HUDEP-2 (cell line): ENCODE data around the gene CLDN7.

Source experiments
- DNase-seq, 76 experiments: peaks; one replicate each; lab custom pipeline; 2025; ENCODE audit not compliant: unreplicated experiment in 76 of 76; lab: John Stamatoyannopoulos, UW

Gene CLDN7

GRCh38 chr17:7289256-7290032 lies 27.2 kb upstream of the CLDN7 start:
- peak in 1 of 76 experiments; percentile 11 for DNase-seq

- no peak for DNase-seq
These were observed 23.4 kb upstream of the CLDN7 start for GRCh38 chr17:7285679-7286078.

GRCh38 chr17:7284911-7285310 lies 22.6 kb upstream of the CLDN7 start:
- DNase-seq: no peak

- no peak for DNase-seq
These were observed 21.4 kb upstream of the CLDN7 start for GRCh38 chr17:7283471-7284216.

- DNase-seq: peak in 62 of 76 experiments; percentile 3 to 86 (median 60)
These were observed 20.6 kb upstream of the CLDN7 start for GRCh38 chr17:7282752-7283321.

- peak in 32 of 76 experiments; percentile 6 to 50 (median 24) for DNase-seq
These were observed 19.9 kb upstream of the CLDN7 start for GRCh38 chr17:7281953-7282751.

GRCh38 chr17:7281074-7281952 lies 19.0 kb upstream of the CLDN7 start, which contains the start of gene SLC2A4:
Gene SLC2A4 (plus strand): TSS chr17:7281718. CDS start chr17:7281935, 217 bp downstream.
- peak in 73 of 76 experiments; percentile 46 to 99 (median 96) for DNase-seq

- DNase-seq: peak in 66 of 76 experiments; percentile 56 to 92 (median 82)
These were observed 18.3 kb upstream of the CLDN7 start for GRCh38 chr17:7280519-7281073.

GRCh38 chr17:7279448-7279847 lies 17.2 kb upstream of the CLDN7 start:
- DNase-seq: no peak

- DNase-seq: no peak
These were observed 4.5 kb upstream of the CLDN7 start for GRCh38 chr17:7266784-7267183.

- DNase-seq: no peak
These were observed 1.5 kb upstream of the CLDN7 start for GRCh38 chr17:7263801-7264078.

- DNase-seq: peak in 34 of 76 experiments; percentile 10 to 41 (median 23)
These were observed 890 bp upstream of the CLDN7 start for GRCh38 chr17:7262935-7263800.

- DNase-seq: peak in 6 of 76 experiments; percentile 30 to 59 (median 46)
These were observed 693 bp downstream of the CLDN7 start for GRCh38 chr17:7261379-7262191.

- peak in 58 of 76 experiments; percentile 6 to 70 (median 51) for DNase-seq
These were observed 1.5 kb downstream of the CLDN7 start for GRCh38 chr17:7260651-7261378.

- DNase-seq: peak in 3 of 76 experiments; percentile 39 to 43 (median 43)
These were observed 2.1 kb downstream of the CLDN7 start for GRCh38 chr17:7260151-7260550.

- no peak for DNase-seq
These were observed 2.8 kb downstream of the CLDN7 start for GRCh38 chr17:7259555-7259889.
